K562 (cell line): ENCODE data around the gene DGCR2. TPM values are rescaled to one million over a fixed set of nuclear protein-coding genes. Genes with fewer than 3 reads are reported as not detected.

ENCODE experiments used
- ETV5 ChIP-seq: sonication (generic); formaldehyde crosslinking; IDR thresholded peaks from 2 replicates; pipeline ENCODE4 v1.4.0; 2020; ENCODE audit warnings: low read depth, mild to moderate bottlenecking, missing genetic modification reagents
- FOXA1 ChIP-seq: fragments of 450-650 bp; IDR thresholded peaks from 2 replicates; pipeline ENCODE4 v1.6.1; 2016; ENCODE audit warnings: mild to moderate bottlenecking, borderline replicate concordance
- HDAC6 ChIP-seq: IDR thresholded peaks from 2 replicates; pipeline ENCODE4 v1.6.1; 2012; ENCODE audit warnings: low read depth, mild to moderate bottlenecking, control low read depth, inconsistent platforms, low read length, moderate library complexity
- HNRNPK ChIP-seq: fragments of 200-400 bp; formaldehyde crosslinking; IDR thresholded peaks from one replicate; pipeline ENCODE4 v1.6.1; 2018; ENCODE audit warnings: mild to moderate bottlenecking, low read depth, low read length; ENCODE audit not compliant: poor library complexity, severe bottlenecking
- MAX ChIP-seq: sonication (generic); formaldehyde crosslinking; IDR thresholded peaks from 2 replicates; pipeline ENCODE4 v1.9.0; 2022; ENCODE audit warnings: mild to moderate bottlenecking, missing genetic modification reagents
- NR4A1 ChIP-seq, 2 experiments: fragments of 250-450 bp in 1 of 2; fragments of 450-650 bp in 1 of 2; sonication (Bioruptor Pico) in 1 of 2; IDR thresholded peaks; 2 replicates each; pipeline versions ENCODE4 v1.4.0 to v1.6.1; 2016 to 2020; ENCODE audit warnings: mild to moderate bottlenecking in 2 of 2, missing compliant biosample characterization in 1 of 2, missing genetic modification characterization in 1 of 2, moderate library complexity in 1 of 2
- POLR2G ChIP-seq: fragments of 200-400 bp; formaldehyde crosslinking; IDR thresholded peaks from 2 replicates; pipeline ENCODE4 v1.6.1; 2017; ENCODE audit warnings: low read depth, mild to moderate bottlenecking, antibody characterized with exemption, low read length, moderate library complexity
- PURB ChIP-seq: sonication (generic); formaldehyde crosslinking; IDR thresholded peaks from 2 replicates; pipeline ENCODE4 v1.9.0; 2021; ENCODE audit warnings: low read depth, mild to moderate bottlenecking, missing genetic modification reagents
- SREBF1 ChIP-seq: fragments of 150-350 bp; IDR thresholded peaks from 2 replicates; pipeline ENCODE4 v1.6.1; 2014; ENCODE audit warnings: antibody characterized with exemption, low read depth, low read length, borderline replicate concordance
- SUPT5H ChIP-seq: fragments of 450-650 bp; IDR thresholded peaks from 2 replicates; pipeline ENCODE4 v1.6.1; 2016
- TOE1 ChIP-seq, 2 experiments: fragments of 450-650 bp in 1 of 2; sonication (generic) in 1 of 2; formaldehyde crosslinking in 1 of 2; IDR thresholded peaks; 2 replicates each; pipeline versions ENCODE4 v1.7.1 to v1.8.0; 2016 to 2022; ENCODE audit warnings: borderline replicate concordance in 2 of 2, mild to moderate bottlenecking in 2 of 2, antibody characterized with exemption in 1 of 2, inconsistent platforms in 1 of 2, low read depth in 1 of 2, missing genetic modification reagents in 1 of 2, moderate library complexity in 1 of 2
- USF1 ChIP-seq: sonication (generic); formaldehyde crosslinking; IDR thresholded peaks from 2 replicates; pipeline ENCODE4 v1.9.0; 2022; ENCODE audit warnings: mild to moderate bottlenecking, missing genetic modification reagents
- USF2 ChIP-seq: sonication (generic); formaldehyde crosslinking; IDR thresholded peaks from 2 replicates; pipeline ENCODE4 v1.5.0; 2020; ENCODE audit warnings: missing genetic modification reagents
- XRCC5 ChIP-seq: fragments of 200-400 bp; formaldehyde crosslinking; IDR thresholded peaks from 2 replicates; pipeline ENCODE4 v1.6.1; 2017; ENCODE audit warnings: low read depth, mild to moderate bottlenecking, low read length
- ZNF174 ChIP-seq: fragments of 250-450 bp; sonication (Bioruptor Pico); IDR thresholded peaks from 2 replicates; pipeline ENCODE4 v1.4.0; 2020; ENCODE audit warnings: mild to moderate bottlenecking
- ZNF695 ChIP-seq: fragments of 450-650 bp; formaldehyde crosslinking; IDR thresholded peaks from 2 replicates; pipeline ENCODE4 v1.4.0; 2020; ENCODE audit warnings: mild to moderate bottlenecking, moderate library complexity
- polyA plus RNA-seq, 8 experiments: library from polyadenylated mRNA; depleted of rRNA in 4 of 8; stranded (reverse) in 5 of 8; unstranded in 3 of 8; fragments of >200 nt; fragmentation: Nextera tagmentation in 2 of 8; fragmentation: Illumina TruSeq in 1 of 8; extraction: Ambion mirVana in 2 of 8; extraction: Trizol in 1 of 8; gene quantifications; 2 replicates each; pipeline versions ENCODE4 v1.2.1 to v1.2.3, GENCODE V29; 2011 to 2014; ENCODE audit warnings: inconsistent platforms in 1 of 8, missing spikeins in 1 of 8
- total RNA-seq, 7 experiments: library from RNA; depleted of rRNA in 6 of 7; stranded (reverse); fragments of >200 nt in 6 of 7; fragmentation: Illumina TruSeq in 2 of 7; extraction: Trizol in 2 of 7; gene quantifications; 2 replicates each; pipeline versions ENCODE4 v1.2.1 to v1.2.3, GENCODE V29; 2011 to 2021; ENCODE audit warnings: low replicate concordance in 1 of 7

DGCR2 gene
- total and polyA plus RNA-seq, 9 of the 15 experiments (the other 6 are each of a cell fraction or from before 2014, with no cell fraction given), result 0.69 to 101 (median 56.4) TPM

DNA sequence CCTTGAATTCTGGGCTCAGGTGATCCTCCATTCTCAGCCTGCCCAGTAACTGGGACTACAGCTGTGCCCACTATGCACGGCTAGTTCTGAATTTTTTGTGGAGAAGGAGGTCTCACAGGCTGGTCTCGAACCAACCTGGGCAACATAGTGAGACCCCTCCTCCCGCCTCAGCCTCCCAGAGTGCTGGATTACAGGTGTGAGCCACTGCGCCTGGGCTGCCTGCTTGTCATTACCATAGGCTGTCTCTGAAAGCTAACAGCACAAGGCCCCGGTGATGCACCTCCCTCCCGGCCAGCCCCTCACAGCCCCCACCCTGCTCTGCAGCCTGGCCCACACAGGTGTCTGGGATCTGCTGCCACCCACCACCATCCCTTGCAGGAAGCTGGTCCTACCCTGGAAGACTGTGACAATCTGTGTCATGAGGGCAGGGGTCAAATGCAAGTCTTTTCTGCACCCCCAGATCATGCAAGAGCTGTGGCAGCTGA is 82.4 kb downstream of the DGCR2 start (continued):
- TF ChIP-seq USF1 (0 out of 2 replicates have a peak, but pooled peaks have one; percentile 6), ZNF695 (CRISPR knock-in tag) (no peak), NR4A1 (CRISPR knock-in tag; IDR thresholded peaks at IDR 0.05) (no peak), NR4A1 (tag; IDR thresholded peaks at IDR 0.05) (no peak), HDAC6 (no peak; the same call in 1 of the 2 replicates), HNRNPK (no peak), ETV5 (0 out of 2 replicates have a peak, but pooled peaks have one; percentile 47), PURB (CRISPR knock-in tag) (0 out of 2 replicates have a peak, but pooled peaks have one; percentile 53), ZNF174 (CRISPR knock-in tag) (no peak), SREBF1 (0 out of 2 replicates have a peak, but pooled peaks have one; percentile 7), POLR2G (peak; percentile 51; the same call in 1 of the 2 replicates), MAX (CRISPR knock-in tag) (0 out of 2 replicates have a peak, but pooled peaks have one; percentile 20), TOE1 (IDR thresholded peaks at IDR 0.05; ENCODE audit: borderline replicate concordance) (no peak), TOE1 (CRISPR knock-in tag; IDR thresholded peaks at IDR 0.05; ENCODE audit: borderline replicate concordance, low read depth) (no peak), SUPT5H (peak; percentile 37; the same call in 1 of the 2 replicates), FOXA1 (no peak), XRCC5 (no peak), USF2 (CRISPR knock-in tag) (0 out of 2 replicates have a peak, but pooled peaks have one; percentile 3)
- TF ChIP-seq, all 486 proteins: peak for 11
